NCI-H1436 (cell line): ENCODE results near the gene ELFN1.

Experiments used
- DNase-seq: peaks from one replicate; lab custom pipeline; 2025; lab: John Stamatoyannopoulos, UW

The ELFN1 gene

DNA sequence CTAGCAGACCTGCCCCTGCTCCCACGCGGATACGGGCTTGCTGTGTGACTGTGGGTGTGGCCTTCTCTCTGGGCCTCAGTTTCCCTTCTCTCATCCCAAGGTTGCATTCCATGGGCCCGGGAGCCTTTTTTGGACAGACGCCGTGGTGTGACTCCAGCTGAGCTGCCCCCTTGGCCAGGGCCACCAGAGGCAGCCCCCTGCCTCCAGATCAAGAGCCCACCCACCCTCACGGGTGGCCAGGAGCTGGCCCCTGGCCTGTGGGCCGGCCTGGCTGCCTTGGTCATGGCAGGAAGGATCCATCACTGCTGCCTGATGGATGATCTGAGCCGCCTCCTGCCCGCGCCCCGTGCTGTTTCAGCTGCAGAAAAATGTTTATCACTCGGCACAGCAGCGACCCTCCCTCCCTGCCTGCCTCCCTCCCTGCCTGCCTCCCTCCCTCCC is 27.8 kb upstream of the ELFN1 start:
- DNase-seq = no peak

DNA sequence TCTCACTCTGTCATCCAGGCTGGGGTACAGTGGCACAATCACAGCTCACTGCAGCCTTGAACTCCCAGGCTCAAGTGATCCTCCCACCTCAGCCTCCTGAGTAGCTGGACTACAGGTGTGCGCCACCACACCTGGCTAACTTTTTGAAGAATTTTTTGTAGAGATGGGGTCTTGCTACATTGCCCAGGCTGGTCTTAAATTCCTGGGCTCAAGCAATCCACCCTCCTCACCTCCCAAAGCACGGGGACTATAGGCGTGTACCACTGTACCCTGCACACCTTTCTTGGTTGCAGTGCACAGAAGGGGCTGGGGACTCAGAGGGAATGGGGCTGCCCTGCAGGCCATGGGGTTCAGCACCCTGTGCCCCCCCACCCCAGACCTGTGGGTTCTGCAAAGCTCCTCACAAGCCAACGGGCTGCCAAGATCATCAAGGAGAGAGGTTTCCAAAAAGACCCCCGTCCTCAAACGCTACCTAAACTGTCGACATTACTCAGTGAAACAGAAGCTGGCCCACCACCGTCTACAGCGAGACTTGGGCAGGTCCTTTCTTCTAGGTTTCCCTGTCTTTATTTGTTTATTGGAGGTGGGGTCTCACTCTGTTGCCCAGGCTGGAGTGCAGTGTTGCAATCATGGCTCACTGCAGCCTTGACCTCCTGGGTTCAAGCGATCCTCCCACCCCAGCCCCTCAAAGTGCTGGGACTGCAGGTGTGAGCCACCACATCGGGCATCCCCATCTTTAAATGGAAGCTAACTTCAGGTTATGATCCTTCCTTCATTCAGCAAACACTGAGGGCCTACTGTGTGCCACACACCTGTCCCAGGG is 26.6 kb upstream of the ELFN1 start:
- no peak for DNase-seq

DNA sequence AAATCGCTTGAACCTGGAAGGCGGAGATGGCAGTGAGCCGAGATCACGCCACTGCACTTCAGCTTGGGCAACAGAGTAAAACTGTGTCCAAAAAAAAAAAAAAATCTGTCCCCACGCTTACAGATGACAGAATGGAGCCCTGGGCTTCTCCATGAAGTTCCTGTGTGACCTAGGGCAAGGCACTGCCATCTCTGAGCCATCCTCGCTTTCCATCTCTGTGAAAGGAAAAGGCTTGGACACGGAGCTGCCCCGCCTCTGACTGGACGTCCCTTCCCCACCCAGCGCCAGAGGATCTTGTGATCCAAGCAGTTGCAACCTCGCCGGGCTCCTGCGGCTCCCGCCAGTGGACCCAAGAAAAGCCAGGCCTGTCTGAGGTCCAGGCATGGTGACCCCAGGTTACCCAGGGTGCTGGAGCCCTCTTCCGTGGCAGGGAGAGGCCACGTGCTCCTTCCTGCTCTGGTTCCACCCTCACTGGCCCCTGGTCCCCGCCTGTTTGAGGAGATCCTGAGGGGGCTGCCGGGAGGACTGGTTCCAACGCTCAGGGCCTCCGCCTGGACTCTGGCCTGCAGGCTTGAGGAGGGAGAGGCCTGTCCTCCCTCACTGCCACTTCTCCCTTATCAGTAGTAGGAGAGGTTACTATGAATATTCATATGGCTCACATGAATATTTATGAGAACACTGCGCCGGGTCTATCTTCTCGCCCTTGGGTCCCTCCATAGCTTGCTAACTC is 25.6 kb upstream of the ELFN1 start:
- DNase-seq = no peak

DNA sequence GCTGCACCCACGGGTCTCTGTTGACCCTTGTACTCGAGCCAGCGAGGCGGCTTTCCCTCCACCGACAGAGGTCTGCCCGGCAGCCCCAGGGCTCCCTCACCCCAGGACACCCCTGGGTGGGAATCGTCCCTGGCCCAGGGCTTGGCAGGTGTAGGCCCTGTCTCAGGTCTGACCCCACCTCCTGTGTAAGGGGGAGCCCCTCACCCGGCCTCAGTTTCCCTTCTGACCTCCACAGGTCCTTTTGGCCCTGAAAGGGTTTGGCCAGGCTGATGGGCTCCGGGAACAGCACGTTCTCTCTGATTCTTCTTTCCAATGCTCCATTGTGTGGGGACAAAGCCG is 25.0 kb upstream of the ELFN1 start:
- DNase-seq = no peak

DNA sequence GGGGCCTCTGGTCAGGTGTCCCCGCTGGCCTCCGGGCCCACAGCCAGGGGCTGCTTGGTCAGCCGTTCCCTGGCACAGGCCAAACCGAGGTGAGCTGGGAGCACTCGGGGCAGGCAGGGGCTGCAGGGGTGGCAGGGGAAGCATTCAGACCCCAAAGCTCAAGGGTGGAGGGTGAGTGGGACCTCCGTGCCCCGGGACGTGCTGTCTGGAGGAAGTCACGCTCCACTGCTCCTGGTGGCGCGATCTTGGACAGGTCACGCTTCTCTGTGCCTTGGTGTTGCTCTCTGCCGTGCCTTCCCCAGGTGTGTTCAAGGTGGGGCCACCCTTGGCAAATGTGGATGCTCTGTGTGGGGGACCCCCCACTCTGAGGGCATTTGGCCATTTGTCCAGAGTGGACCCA is 24.6 kb upstream of the ELFN1 start:
- DNase-seq = no peak

DNA sequence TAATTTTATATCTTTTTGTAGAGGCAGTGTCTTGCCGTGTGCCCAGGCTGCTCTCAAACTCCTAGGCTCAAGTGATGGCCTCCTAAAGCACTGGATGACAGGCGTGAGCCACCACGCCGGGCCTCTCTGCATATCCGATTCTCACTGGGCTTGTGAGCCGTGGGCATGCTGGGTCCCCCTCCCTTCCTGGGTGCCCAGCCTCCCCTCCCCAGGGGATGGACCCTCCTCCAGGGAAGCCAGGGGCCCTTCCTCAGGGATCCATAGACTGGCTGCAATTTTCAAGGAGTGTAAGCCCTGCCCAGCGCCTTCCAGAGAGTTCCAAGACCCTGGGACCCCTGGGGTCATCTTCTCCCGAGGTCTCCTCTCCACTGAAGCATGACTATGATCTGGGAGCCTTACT is 23.7 kb upstream of the ELFN1 start:
- DNase-seq = no peak

DNA sequence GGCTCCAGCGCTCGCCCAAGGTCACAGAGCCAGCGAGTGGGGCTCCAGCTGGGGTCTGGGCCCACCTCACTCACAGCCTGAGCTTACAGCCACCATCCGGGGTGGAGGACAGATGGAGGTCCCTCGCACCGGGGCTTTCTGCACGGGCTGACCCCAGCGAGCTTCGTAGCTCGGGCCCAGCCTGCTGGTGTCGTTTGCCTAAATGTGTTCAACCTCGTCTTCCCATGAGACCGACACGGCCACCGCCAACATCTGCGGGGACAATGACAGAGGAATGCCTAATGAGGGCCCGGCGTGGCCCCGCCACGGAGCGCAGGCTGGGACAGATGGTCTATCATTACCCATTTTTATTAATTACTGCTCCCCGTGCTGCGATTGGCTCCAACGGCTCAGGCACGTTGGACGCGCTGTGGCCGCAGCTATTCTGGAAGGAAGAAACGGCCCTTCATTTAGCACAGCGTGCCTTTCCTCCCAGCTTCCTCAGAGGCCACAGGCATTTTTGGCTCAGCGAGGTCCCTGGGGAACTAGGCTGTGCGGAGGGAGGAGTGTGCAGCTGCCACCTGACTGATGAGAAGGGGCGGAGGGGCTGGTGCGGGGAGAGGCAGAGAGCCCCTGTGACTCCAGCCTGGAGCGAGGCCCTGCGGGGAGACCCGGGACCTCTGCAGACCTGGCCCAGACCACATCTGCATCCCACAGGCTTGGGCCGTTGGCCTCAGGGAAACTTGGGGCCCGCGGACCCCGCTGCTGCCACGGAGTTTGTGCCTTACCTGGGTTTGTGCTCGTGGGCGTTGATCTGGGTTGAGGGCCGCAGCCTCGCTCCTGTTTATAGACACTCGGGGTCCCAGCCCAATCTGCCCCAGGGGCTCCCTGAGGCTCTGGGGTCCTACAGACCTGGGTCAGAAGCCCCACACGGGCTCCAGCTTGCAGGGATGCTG is 22.9 kb upstream of the ELFN1 start:
- DNase-seq = peak; percentile 83

DNA sequence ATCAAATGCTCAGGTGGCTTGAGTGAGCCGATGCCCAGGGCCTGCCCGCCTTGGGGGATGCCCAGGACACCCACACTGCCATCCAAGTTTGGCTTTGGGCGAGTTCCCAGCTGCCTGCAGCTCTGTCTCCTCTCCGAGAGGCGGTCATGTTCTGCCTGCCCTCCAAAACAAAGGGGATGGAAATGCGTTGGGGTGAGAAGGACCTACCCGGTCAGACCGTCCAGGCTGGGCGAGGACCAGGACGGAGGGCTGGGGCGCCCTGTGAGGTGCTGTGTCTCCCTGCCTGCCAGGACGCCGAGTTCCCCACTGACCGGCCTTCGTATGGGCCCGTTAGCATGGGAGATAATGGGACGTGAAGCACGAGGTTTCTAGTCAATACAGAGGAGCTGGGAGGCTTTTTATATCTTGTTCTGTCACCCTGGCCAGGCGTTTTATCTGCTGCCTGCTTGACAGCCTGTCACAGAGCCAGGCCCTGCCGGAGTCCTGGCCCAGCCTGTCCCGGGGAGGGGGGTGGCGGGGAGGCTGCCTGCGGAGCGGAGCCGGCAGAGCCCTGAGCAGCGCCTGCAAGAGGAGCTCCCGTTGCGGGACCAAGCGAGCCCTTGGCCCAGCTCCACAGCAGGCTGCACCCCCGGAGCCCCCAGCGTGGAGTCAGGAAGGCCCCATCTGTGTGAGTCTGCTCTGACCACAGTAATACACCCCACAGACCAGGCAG is 22.0 kb upstream of the ELFN1 start:
- DNase-seq = no peak

DNA sequence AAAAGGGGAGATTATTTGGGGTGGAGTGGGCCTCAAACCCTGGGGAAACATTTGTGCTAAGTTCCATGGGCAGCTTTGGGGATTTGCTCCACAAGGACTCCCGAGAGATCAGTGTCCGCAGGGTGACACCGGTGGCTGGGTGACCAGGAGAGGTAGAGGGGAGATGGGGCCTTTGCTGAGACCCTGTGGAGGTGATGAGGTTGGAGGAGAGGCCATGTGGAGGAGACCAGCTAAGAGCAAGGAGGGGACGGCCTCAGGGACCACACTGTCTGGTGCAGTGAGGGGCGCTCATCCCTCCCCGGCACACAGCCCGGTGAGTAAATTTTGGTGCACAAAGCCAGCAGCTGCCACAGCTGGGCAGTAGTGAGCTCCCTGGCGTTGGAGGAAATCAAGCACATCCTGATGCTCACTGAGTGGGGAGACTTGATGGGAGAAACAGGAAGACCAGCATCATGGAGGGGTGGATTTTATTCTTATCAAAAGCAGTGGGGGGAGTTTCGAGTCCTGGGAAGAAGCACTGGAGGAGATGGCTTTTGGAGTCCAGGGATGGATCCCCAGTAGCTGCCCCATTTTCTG is 20.2 kb upstream of the ELFN1 start:
- DNase-seq = no peak

DNA sequence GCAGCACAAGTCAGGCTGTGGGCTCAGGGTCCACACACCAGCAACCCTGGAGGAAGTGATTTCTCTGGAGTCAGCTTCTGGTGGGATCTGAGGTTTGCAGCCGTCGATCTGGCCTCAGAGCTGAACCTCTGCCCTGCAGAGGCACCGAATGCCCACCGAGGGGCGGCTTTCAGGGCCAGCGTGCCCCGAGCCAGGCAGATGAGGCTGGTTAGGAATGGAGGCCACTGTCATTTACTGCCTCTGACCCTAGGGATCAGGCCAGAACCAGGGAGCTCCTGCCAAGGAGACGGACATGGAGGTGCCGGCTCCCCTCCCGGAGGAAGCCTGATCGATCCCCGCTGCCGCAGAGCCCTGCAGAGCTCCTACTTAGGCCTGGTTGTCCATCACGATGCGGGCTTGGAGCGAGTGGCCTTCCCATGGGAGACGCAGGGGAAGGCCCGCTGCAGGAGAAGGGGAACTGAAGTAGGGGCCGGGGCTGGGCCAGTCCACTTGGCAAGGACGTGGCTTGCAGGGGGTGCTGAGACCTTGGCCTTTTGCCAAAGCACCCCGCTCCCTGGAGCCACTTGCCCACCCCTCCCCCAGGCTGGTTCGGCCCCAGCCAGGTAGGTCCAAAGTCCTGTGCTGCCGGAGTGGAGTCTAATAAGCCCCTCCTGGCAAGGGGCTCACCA is 19.6 kb upstream of the ELFN1 start:
- no peak for DNase-seq

DNA sequence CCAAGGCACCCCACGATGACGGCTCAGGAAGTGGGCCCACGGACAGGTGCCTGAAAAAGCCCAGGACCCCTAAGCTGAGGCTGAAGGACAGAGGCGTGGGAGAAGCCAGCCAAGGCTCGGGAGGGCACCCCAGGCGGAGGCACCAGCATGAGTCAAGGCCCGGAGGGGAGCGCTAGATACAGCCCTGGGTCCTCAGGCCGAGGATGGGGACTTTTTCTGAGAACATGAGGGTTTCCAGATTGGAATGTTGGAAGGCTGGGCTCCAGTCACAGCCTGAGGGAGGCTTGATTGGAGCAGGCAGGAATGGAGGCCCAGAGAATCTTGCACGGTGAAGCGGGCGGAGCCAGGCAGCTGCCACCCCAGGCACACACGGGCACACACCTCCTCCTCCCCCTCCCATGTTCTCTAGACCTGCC is 19.0 kb upstream of the ELFN1 start:
- no peak for DNase-seq

DNA sequence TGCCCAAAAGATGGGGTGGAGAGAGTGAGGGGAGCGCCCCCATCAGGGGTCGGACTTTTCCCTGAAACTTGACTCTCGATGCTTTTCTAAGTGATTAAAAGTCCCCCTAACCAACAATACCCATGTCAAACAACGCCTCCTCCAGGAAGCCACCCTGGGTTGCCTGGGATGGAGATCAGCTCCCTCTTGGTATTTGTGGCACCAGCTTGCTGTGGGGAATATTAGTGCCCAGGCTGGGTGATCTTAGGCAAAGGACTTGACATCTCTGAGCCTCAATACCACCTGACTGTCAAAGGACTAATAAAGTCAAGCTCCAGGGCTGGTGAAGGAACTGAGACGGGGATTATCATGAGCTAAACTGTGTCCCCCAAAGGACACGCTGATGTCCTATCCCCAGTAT is 18.2 kb upstream of the ELFN1 start:
- DNase-seq = no peak

DNA sequence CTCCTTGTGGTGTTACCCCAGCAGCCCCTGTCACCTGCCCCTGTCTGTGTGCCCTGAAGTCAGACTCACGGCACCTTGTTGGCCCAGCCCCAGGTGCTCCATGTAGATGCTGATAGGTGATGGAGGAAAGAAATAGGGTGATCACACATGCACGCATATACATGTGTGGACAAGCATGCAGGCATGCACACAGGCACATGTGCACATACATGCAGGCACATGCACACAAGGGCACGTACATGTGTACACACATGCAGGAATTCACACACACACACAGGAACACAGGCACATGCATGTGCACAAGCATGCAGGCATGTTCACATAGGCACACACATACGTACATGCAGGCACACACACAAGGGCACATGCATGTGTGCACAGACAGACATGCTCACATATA is 16.6 kb upstream of the ELFN1 start:
- DNase-seq = no peak

DNA sequence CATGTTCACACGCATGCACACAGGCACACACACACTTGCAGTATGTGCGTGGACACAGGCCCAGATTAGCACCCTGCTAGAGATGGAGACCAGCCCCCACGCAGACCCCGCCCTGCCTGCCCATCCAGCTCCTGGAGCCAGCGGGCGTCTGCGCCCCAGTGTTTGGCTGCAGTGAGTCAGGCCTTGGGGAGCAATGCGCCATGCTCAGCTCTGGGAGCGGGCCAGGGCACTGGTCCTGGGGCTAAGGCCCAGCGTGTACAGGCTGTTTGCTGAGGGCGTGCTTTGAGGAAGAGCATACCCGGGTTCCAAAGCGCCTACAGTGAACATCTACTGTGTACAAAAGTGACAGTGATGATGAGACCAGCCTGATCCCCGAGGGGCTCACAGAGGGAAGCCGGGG is 16.0 kb upstream of the ELFN1 start:
- DNase-seq = no peak

DNA sequence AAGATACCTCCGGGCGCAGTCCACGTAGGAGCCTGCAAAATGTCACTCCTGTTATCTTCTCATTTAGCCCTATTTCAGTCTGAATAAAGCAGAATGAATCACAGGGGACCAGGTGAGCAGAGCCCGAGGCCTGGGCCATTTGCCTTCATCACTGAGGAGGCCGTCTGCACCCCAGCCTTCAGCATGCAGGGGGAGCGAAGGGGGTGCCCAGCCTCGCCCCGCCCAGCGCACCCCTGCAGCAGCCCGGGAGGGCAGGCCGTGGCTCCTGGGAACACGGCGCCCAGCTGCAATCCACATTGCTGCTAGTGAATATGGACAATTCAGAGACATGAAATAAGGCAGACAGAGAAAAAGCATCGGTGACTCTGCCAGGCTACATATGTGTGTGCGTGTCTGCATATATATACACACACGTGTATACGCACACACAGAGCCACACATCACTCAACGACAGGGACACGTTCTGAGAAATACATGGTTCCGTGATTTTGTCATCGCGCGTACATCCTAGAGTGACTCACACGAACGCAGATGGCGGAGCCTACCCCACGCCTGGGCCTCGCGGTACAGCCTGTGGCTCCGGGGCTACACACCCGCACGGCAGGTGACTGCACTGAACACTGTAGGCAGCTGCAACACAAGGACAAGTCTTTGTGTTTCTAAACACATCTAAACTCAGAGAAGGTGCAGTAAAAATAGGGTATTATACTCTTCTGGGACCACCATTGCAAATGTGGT is 15.2 kb upstream of the ELFN1 start:
- DNase-seq = no peak

DNA sequence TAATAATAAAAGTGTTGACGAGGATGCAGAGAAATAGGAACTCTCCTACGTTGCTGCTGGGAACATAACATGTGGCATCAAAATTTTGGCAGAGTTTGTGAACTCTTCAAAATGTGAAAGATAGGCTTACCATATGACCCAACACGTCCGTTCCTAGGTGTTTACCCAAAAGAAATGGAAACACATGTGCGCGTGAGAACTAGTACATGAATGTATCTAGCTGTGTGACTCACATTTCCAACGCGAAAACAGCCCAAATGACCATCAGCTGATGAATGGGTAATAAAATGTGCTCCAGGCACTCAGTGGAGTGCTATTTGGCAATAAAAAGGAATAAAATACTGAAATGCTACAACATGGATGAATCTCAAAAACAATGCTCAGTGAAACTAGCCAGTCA is 10.4 kb upstream of the ELFN1 start:
- DNase-seq = no peak

DNA sequence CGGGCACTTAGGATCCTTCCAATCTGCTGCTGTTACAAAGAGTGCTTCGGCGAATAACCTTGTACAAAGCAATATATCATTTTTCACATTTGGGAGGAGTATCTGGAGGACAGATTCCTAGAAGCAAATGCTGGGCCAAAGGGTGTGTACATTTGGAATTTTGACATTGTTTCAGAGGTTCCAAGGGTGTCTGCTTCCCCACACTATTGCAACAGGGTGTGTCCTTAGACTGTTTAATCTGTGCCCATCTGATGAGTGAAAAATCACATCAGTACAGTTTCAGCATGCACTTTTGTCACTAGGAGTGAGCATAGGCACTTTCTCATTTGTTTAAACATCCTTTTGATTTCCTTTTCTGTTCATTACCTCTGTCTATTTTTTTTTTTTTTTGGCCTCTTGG is 8.6 kb upstream of the ELFN1 start:
- DNase-seq = no peak

DNA sequence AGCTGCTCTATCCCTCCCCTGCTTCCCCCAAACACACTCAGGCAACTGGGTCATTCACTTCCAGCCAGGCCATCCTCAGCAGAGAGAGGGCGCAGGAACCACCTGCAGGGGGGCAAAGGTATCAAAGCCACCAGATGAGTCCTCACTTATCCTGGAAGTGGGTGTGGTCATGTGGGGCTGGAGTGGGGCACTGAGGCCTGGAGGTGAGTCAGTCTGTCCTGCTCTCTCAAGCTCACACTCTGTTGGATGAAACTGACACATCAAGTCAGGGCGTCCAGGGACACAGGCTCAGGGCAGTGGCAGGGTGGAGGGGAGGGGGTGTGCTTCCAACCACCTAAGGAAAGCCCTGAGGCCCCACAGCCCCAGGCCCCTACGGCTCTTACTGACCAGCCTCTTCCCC is 8.0 kb upstream of the ELFN1 start:
- DNase-seq = no peak

DNA sequence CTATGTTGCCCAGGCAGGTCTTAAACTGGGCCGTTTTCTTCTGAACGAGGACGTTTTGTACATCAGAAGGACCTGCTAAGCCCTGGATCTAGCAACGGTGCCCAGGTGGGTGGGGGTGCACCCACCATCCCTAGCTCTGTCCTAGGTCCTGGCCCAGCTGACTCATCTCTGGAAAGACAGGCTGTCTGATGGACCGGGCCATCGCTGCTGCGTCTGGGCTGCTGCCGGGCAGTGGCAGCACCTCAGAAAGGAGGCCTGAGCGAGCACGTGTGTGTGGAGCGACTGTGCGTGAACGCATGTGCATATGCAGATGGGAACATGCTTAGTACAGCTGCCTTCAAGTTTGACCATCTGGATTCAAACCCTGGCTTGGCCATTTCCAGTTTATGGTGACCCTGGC is 7.3 kb upstream of the ELFN1 start:
- DNase-seq = no peak

DNA sequence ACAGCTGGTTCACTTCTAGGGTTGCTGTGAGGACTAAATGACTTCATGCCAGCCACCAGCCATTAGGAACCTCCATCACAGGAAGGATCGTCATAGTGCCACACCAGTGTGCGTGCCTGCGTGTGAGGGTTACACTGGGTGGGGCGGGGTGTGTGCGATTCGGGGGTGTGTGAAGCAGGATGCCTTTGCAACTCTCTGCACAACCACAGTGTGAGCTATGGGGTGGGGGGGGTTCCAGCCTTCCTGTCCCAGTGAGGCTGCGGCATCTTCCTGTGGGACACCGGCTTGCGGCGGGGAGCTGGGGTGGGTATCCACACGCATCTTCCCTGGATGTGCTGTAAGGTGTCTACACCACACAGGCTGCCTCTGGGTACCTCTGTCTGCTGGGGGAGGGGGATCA is 6.9 kb upstream of the ELFN1 start:
- no peak for DNase-seq
